GM23338 (cell line): ENCODE data around the gene DHX8. TPM values are rescaled to one million over a fixed set of nuclear protein-coding genes. Genes with fewer than 3 reads are reported as not detected.

Source experiments
- ATAC-seq: fragments of 200-7000 bp; cut with Tn5 transposase; 3 replicates; pipeline ENCODE4 v1.9.1; 2020
- DNase-seq: peaks from one replicate; pipeline ENCODE4 v3.0.0-alpha.2; 2015; ENCODE audit warnings: low spot score
- H2AFZ ChIP-seq: fragments of 200-600 bp; sonication (generic); 2 replicates; pipeline ENCODE4 v1.8.0; 2016; ENCODE audit warnings: antibody characterized with exemption, mild to moderate bottlenecking, moderate library complexity
- H3F3A ChIP-seq: fragments of 200-600 bp; sonication (generic); replicated peaks from 2 replicates; pipeline ENCODE4 v1.8.0; 2017; ENCODE audit warnings: antibody characterized with exemption, mixed run types, low read depth
- H3K27ac ChIP-seq: fragments of 200-600 bp; sonication (generic); 2 replicates; pipeline ENCODE4 v1.6.1; 2016; ENCODE audit warnings: low read depth
- H3K27me3 ChIP-seq: fragments of 200-600 bp; sonication (generic); 2 replicates; pipeline ENCODE4 v1.8.0; 2016; ENCODE audit warnings: mild to moderate bottlenecking, mixed run types, moderate library complexity; ENCODE audit not compliant: insufficient read depth
- H3K36me3 ChIP-seq: fragments of 200-600 bp; sonication (generic); 2 replicates; pipeline ENCODE4 v1.8.0; 2016; ENCODE audit warnings: mild to moderate bottlenecking; ENCODE audit not compliant: insufficient read depth
- H3K4me1 ChIP-seq: fragments of 200-600 bp; sonication (generic); 2 replicates; pipeline ENCODE4 v1.8.0; 2016; ENCODE audit warnings: mild to moderate bottlenecking, moderate library complexity; ENCODE audit not compliant: insufficient read depth
- H3K4me2 ChIP-seq: fragments of 200-600 bp; sonication (generic); 2 replicates; pipeline ENCODE4 v1.7.1; 2017; ENCODE audit warnings: mixed run types
- H3K4me3 ChIP-seq: fragments of 200-600 bp; sonication (generic); 2 replicates; pipeline ENCODE4 v1.6.1; 2016; ENCODE audit warnings: mixed run types
- H3K79me2 ChIP-seq: fragments of 200-600 bp; sonication (generic); replicated peaks from 2 replicates; pipeline ENCODE4 v1.8.0; 2017; ENCODE audit warnings: mild to moderate bottlenecking; ENCODE audit not compliant: insufficient read depth
- H3K9me2 ChIP-seq: fragments of 200-600 bp; sonication (generic); 2 replicates; pipeline ENCODE4 v1.8.0; 2017; ENCODE audit not compliant: insufficient read depth
- H4K20me1 ChIP-seq: fragments of 200-600 bp; sonication (generic); replicated peaks from 2 replicates; pipeline ENCODE4 v1.8.0; 2017; ENCODE audit warnings: mild to moderate bottlenecking; ENCODE audit not compliant: insufficient read depth
- H3K27ac Mint-ChIP-seq: 2 replicates; pipeline ENCODE4 v1.8.0; 2020; ENCODE audit warnings: inconsistent platforms, mild to moderate bottlenecking, moderate library complexity, mixed read lengths
- H3K27me3 Mint-ChIP-seq: 3 replicates; pipeline ENCODE4 v1.8.0; 2022; ENCODE audit warnings: low read depth, mild to moderate bottlenecking, moderate library complexity, mixed read lengths, inconsistent platforms; ENCODE audit not compliant: insufficient read depth, poor library complexity
- H3K36me3 Mint-ChIP-seq: 3 replicates; pipeline ENCODE4 v1.8.0; 2021; ENCODE audit warnings: low read depth, mild to moderate bottlenecking, inconsistent platforms, moderate library complexity, mixed read lengths
- H3K4me1 Mint-ChIP-seq: 3 replicates; pipeline ENCODE4 v1.8.0; 2020; ENCODE audit warnings: mild to moderate bottlenecking, inconsistent platforms, mixed read lengths
- H3K4me3 Mint-ChIP-seq: 3 replicates; pipeline ENCODE4 v1.8.0; 2021; ENCODE audit warnings: moderate library complexity, mild to moderate bottlenecking, inconsistent platforms, mixed read lengths
- H3K9me3 Mint-ChIP-seq: 3 replicates; pipeline ENCODE4 v1.8.0; 2020; ENCODE audit warnings: moderate library complexity, mild to moderate bottlenecking, inconsistent platforms, mixed read lengths
- CREB1 ChIP-seq: fragments of 250-450 bp; sonication (Bioruptor Pico); IDR thresholded peaks from 2 replicates; pipeline ENCODE4 v1.5.0; 2020; ENCODE audit warnings: low read depth, mild to moderate bottlenecking, moderate library complexity
- ETS1 ChIP-seq: IDR thresholded peaks from 2 replicates; pipeline ENCODE4 v1.6.1; 2016; ENCODE audit warnings: antibody characterized with exemption
- POLR2AphosphoS5 ChIP-seq: IDR thresholded peaks from 2 replicates; pipeline ENCODE4 v1.6.1; 2016; ENCODE audit warnings: antibody characterized with exemption, low read depth
- ZNF462 ChIP-seq: fragments of 250-450 bp; sonication (Bioruptor Pico); IDR thresholded peaks from 2 replicates; pipeline ENCODE4 v1.5.0; 2020; ENCODE audit warnings: mild to moderate bottlenecking, moderate library complexity
- polyA plus RNA-seq: library from polyadenylated mRNA; unstranded; fragments of >200 nt; fragmentation: Nextera tagmentation; extraction: Ambion mirVana; gene quantifications from 2 replicates; pipeline ENCODE4 v1.2.1, GENCODE V29; 2016
- total RNA-seq: library from RNA; depleted of rRNA; stranded (reverse); fragments of >200 nt; shearing (Covaris generic); gene quantifications from 2 replicates; pipeline ENCODE4 v1.2.3, GENCODE V29; 2014

DHX8 gene
- total and polyA plus RNA-seq, 2 experiments from 2014 or later = 35.3 to 81.1 TPM

GRCh38 chr17:43543300-43543699 is 59.5 kb downstream of the DHX8 start:
- peaks cover 10% of the 10 kb centered on the region; the same call in 1 of the 2 replicates for H3F3A ChIP-seq
- H3K4me3 ChIP-seq = peak overlapping the region; percentile 74
- peaks cover 29% of the 10 kb centered on the region for H3K27me3 Mint-ChIP-seq
- H3K4me1 Mint-ChIP-seq = peaks cover 72% of the 10 kb centered on the region
- H3K4me3 Mint-ChIP-seq = peak overlapping the region; percentile 99
- no peak overlapping the region for H3K27ac Mint-ChIP-seq
- H3K79me2 ChIP-seq = peaks cover 66% of the 10 kb centered on the region
- peaks cover 30% of the 10 kb centered on the region for H4K20me1 ChIP-seq
- DNase-seq (peak; percentile 49), ATAC-seq (no peak)
- H3K27me3 ChIP-seq = 0 out of 2 replicates have a peak, but pooled peaks cover 13% of the 10 kb centered on the region
- H3K27ac ChIP-seq = peak overlapping the region; percentile 61; the same call in 1 of the 2 replicates
- H3K36me3 ChIP-seq = no peaks in the 10 kb centered on the region
- H3K9me3 Mint-ChIP-seq = no peaks in the 10 kb centered on the region; the same call in 2 of the 3 replicates
- peak overlapping the region; percentile 90 for H3K4me2 ChIP-seq
- peaks cover 69% of the 10 kb centered on the region for H3K4me1 ChIP-seq
- H2AFZ ChIP-seq = no peak overlapping the region
- no peaks in the 10 kb centered on the region for H3K9me2 ChIP-seq
- TF ChIP-seq ZNF462 (CRISPR knock-in tag) (no peak), POLR2AphosphoS5 (peak; percentile 47)
- H3K36me3 Mint-ChIP-seq = peaks cover 31% of the 10 kb centered on the region

- Histone ChIP-seq H3K27me3 (0 out of 2 replicates have a peak, but pooled peaks cover 13% of the 10 kb centered on the region), H3K4me2 (peak overlapping the region; percentile 90), H3K36me3 (no peaks in the 10 kb centered on the region), H3F3A (peaks cover 10% of the 10 kb centered on the region; the same call in 1 of the 2 replicates), H3K79me2 (peaks cover 60% of the 10 kb centered on the region), H3K9me2 (no peaks in the 10 kb centered on the region), H3K4me1 (peaks cover 67% of the 10 kb centered on the region), H4K20me1 (peaks cover 26% of the 10 kb centered on the region), H3K4me3 (peak overlapping the region; percentile 74), H2AFZ (no peak overlapping the region), H3K27ac (peak overlapping the region; percentile 95)
- Mint-ChIP-seq H3K4me1 (peaks cover 68% of the 10 kb centered on the region), H3K27ac (peak overlapping the region; percentile 95), H3K4me3 (peak overlapping the region; percentile 99), H3K27me3 (peaks cover 30% of the 10 kb centered on the region), H3K9me3 (no peaks in the 10 kb centered on the region; the same call in 2 of the 3 replicates), H3K36me3 (peaks cover 31% of the 10 kb centered on the region)
- DNase-seq = peak; percentile 73
- peak; percentile 1; the same call in 2 of the 3 replicates for ATAC-seq
- peak; percentile 62 for TF ChIP-seq POLR2AphosphoS5
- TF ChIP-seq CREB1 (CRISPR knock-in tag) = no peak
- TF ChIP-seq ETS1 = no peak
These were observed 60.2 kb downstream of the DHX8 start for GRCh38 chr17:43543771-43544575.
